H1 (cell line): ENCODE results near the gene SH3GL1. TPM values are rescaled to one million over a fixed set of nuclear protein-coding genes. Genes with fewer than 3 reads are reported as not detected.

Experiments used
- CTCF ChIA-PET: fragments of 300-600 bp; sonication (Branson Sonifier 250); formaldehyde crosslinking; loops from one replicate; lab custom pipeline; 2021; ENCODE audit not compliant: partially characterized antibody; lab: Charles Lee
- POLR2A ChIA-PET: fragments of 300-600 bp; sonication (Branson Sonifier 250); formaldehyde crosslinking; loops from one replicate; lab custom pipeline; 2021; ENCODE audit warnings: inconsistent platforms; ENCODE audit not compliant: partially characterized antibody; lab: Charles Lee
- DNase-seq, 2 experiments: peaks; one replicate each; pipeline versions ENCODE4 v3.0.0 to v3.0.0-alpha.2; 2010 to 2022; ENCODE audit warnings: low spot score in 2 of 2, low read depth in 1 of 2, mixed read lengths in 1 of 2
- FAIRE-seq: peaks from 2 replicates; lab custom pipeline; 2011; peaks lifted over from hg19 to GRCh38; lab: Jason Lieb, UNC
- H2AFZ ChIP-seq: 2 replicates; pipeline ENCODE4 v1.8.1; 2012; ENCODE audit warnings: low read length, inconsistent platforms
- H2AK5ac ChIP-seq: 2 replicates; pipeline ENCODE4 v1.6.1; 2013; ENCODE audit warnings: low read depth, low read length
- H2BK120ac ChIP-seq: replicated peaks from 2 replicates; pipeline ENCODE3; 2013; ENCODE audit warnings: low read depth, low read length, inconsistent platforms
- H2BK12ac ChIP-seq: 2 replicates; pipeline ENCODE4 v1.6.1; 2013; ENCODE audit warnings: low read depth, low read length
- H2BK15ac ChIP-seq: 2 replicates; pipeline ENCODE4 v1.6.1; 2013; ENCODE audit warnings: low read length
- H2BK20ac ChIP-seq: 2 replicates; pipeline ENCODE4 v1.6.1; 2013; ENCODE audit warnings: low read length
- H2BK5ac ChIP-seq: 2 replicates; pipeline ENCODE4 v1.6.1; 2013; ENCODE audit warnings: low read depth, low read length
- H3K14ac ChIP-seq: 2 replicates; pipeline ENCODE4 v1.6.1; 2013; ENCODE audit warnings: inconsistent platforms; ENCODE audit not compliant: insufficient read length
- H3K18ac ChIP-seq: 2 replicates; pipeline ENCODE4 v1.6.1; 2013; ENCODE audit warnings: low read length; ENCODE audit errors: extremely low read depth
- H3K23ac ChIP-seq: 2 replicates; pipeline ENCODE4 v1.6.1; 2013; ENCODE audit warnings: inconsistent platforms; ENCODE audit not compliant: insufficient read length
- H3K23me2 ChIP-seq: 2 replicates; pipeline ENCODE4 v1.6.1; 2013; ENCODE audit warnings: low read depth, low read length
- H3K27ac ChIP-seq: 2 replicates; pipeline ENCODE4 v1.6.1; 2011; ENCODE audit warnings: low read depth, low read length, inconsistent platforms
- H3K27me3 ChIP-seq, 4 experiments: replicated peaks in 1 of 4; 1 replicate in 1 of 4; 2 replicates in 3 of 4; pipeline versions ENCODE4 v1.6.1 to v1.8.1; 2011 to 2013; ENCODE audit warnings: low read length in 3 of 4, mild to moderate bottlenecking in 3 of 4, inconsistent platforms in 2 of 4, mixed read lengths in 2 of 4, moderate library complexity in 1 of 4; ENCODE audit not compliant: control insufficient read depth in 3 of 4, insufficient read depth in 3 of 4; ENCODE audit errors: extremely low read depth in 1 of 4
- H3K36me3 ChIP-seq, 4 experiments: 2 replicates each; pipeline versions ENCODE4 v1.6.1 to v1.8.1; 2011 to 2013; ENCODE audit warnings: mild to moderate bottlenecking in 4 of 4, low read length in 3 of 4, moderate library complexity in 2 of 4, control low read depth in 1 of 4, inconsistent platforms in 1 of 4; ENCODE audit not compliant: insufficient read depth in 4 of 4, control insufficient read depth in 2 of 4
- H3K4ac ChIP-seq: replicated peaks from 2 replicates; pipeline ENCODE3; 2013; ENCODE audit warnings: low read length, low read depth, mixed read lengths, inconsistent platforms; ENCODE audit not compliant: insufficient read length
- H3K4me1 ChIP-seq, 4 experiments: replicated peaks in 1 of 4; 1 replicate in 1 of 4; 2 replicates in 3 of 4; pipeline versions ENCODE4 v1.6.1 to v1.8.1; 2011 to 2013; ENCODE audit warnings: low read length in 3 of 4, inconsistent platforms in 2 of 4, mixed read lengths in 1 of 4; ENCODE audit not compliant: insufficient read depth in 4 of 4, control insufficient read depth in 3 of 4
- H3K4me2 ChIP-seq, 2 experiments: 2 replicates each; pipeline versions ENCODE4 v1.6.1 to v1.8.1; 2011 to 2013; ENCODE audit warnings: low read depth in 2 of 2, low read length in 2 of 2, control low read depth in 1 of 2, inconsistent platforms in 1 of 2, mild to moderate bottlenecking in 1 of 2; ENCODE audit not compliant: insufficient read depth in 1 of 2
- H3K4me3 ChIP-seq, 4 experiments: fragments of 200-600, 300-600 bp in 1 of 4; sonication (generic), shearing (Covaris generic), sonication (Bioruptor Twin) in 1 of 4; 2 replicates each; pipeline versions ENCODE4 v1.5.1 to v1.8.1; 2011 to 2016; ENCODE audit warnings: low read length in 4 of 4, low read depth in 3 of 4, control low read depth in 2 of 4, inconsistent platforms in 2 of 4, mild to moderate bottlenecking in 2 of 4, mixed read lengths in 1 of 4, moderate library complexity in 1 of 4; ENCODE audit not compliant: insufficient read depth in 2 of 4; ENCODE audit errors: extremely low read depth in 1 of 4
- H3K56ac ChIP-seq: replicated peaks from 2 replicates; pipeline ENCODE3; 2013; ENCODE audit warnings: low read depth, mild to moderate bottlenecking, mixed read lengths, low read length, inconsistent platforms; ENCODE audit not compliant: insufficient read length
- H3K79me1 ChIP-seq: 2 replicates; pipeline ENCODE4 v1.6.1; 2013; ENCODE audit warnings: low read depth, low read length, control low read depth
- H3K79me2 ChIP-seq, 2 experiments: 2 replicates each; pipeline versions ENCODE4 v1.6.1 to v1.8.1; 2012 to 2013; ENCODE audit warnings: low read length in 2 of 2, mild to moderate bottlenecking in 2 of 2, inconsistent platforms in 1 of 2; ENCODE audit not compliant: insufficient read depth in 2 of 2, control insufficient read depth in 1 of 2
- H3K9ac ChIP-seq, 4 experiments: replicated peaks in 1 of 4; 1 replicate in 1 of 4; 2 replicates in 3 of 4; pipeline versions ENCODE4 v1.6.1 to v1.8.1; 2011 to 2013; ENCODE audit warnings: low read depth in 3 of 4, low read length in 3 of 4, control low read depth in 2 of 4, mild to moderate bottlenecking in 2 of 4, moderate library complexity in 2 of 4, inconsistent platforms in 1 of 4; ENCODE audit errors: extremely low read depth in 1 of 4
- H3K9me3 ChIP-seq, 2 experiments: 2 replicates each; pipeline versions ENCODE4 v1.6.1 to v1.8.1; 2012 to 2013; ENCODE audit warnings: mild to moderate bottlenecking in 2 of 2, moderate library complexity in 2 of 2, control low read depth in 1 of 2, inconsistent platforms in 1 of 2, low read depth in 1 of 2, low read length in 1 of 2, mixed read lengths in 1 of 2; ENCODE audit not compliant: insufficient read depth in 2 of 2
- H4K20me1 ChIP-seq, 2 experiments: replicated peaks in 1 of 2; 2 replicates each; pipeline versions ENCODE3 to v1.8.1; 2011 to 2013; ENCODE audit warnings: inconsistent platforms in 2 of 2, low read length in 2 of 2, mild to moderate bottlenecking in 1 of 2; ENCODE audit not compliant: insufficient read depth in 2 of 2, control insufficient read depth in 1 of 2
- H4K5ac ChIP-seq: 2 replicates; pipeline ENCODE4 v1.6.1; 2013; ENCODE audit warnings: low read length, low read depth, mixed read lengths, inconsistent platforms; ENCODE audit not compliant: insufficient read length
- H4K8ac ChIP-seq: 2 replicates; pipeline ENCODE4 v1.8.0; 2013; ENCODE audit warnings: mild to moderate bottlenecking, moderate library complexity, low read length, inconsistent platforms; ENCODE audit not compliant: insufficient read depth; ENCODE audit errors: extremely low read depth
- H4K91ac ChIP-seq: replicated peaks from 2 replicates; pipeline ENCODE3; 2013; ENCODE audit warnings: low read length, mixed read lengths, inconsistent platforms; ENCODE audit not compliant: insufficient read length
- BCL11A ChIP-seq, 2 experiments: IDR thresholded peaks; one replicate each; pipeline ENCODE4 v1.6.1; 2011; ENCODE audit warnings: low read depth in 2 of 2, low read length in 2 of 2, mild to moderate bottlenecking in 2 of 2
- E2F6 ChIP-seq: IDR thresholded peaks from 2 replicates; pipeline ENCODE4 v1.6.1; 2012; ENCODE audit warnings: inconsistent platforms
- FOSL1 ChIP-seq: IDR thresholded peaks from 2 replicates; pipeline ENCODE4 v1.6.1; 2011; ENCODE audit warnings: mild to moderate bottlenecking, low read depth, low read length, moderate library complexity; ENCODE audit not compliant: insufficient read depth
- KDM1A ChIP-seq: fragments of 200-600, 300-600 bp; sonication (generic); IDR thresholded peaks from 2 replicates; pipeline ENCODE4 v1.7.1; 2016; ENCODE audit warnings: mild to moderate bottlenecking, low read length, borderline replicate concordance
- NANOG ChIP-seq: IDR thresholded peaks from 2 replicates; pipeline ENCODE4 v1.6.1; 2011; ENCODE audit warnings: low read length, low read depth, mild to moderate bottlenecking, inconsistent platforms; ENCODE audit not compliant: insufficient read depth, poor library complexity, severe bottlenecking
- POLR2AphosphoS5 ChIP-seq: IDR thresholded peaks from 2 replicates; pipeline ENCODE4 v1.6.1; 2011; ENCODE audit warnings: low read depth, low read length
- SP2 ChIP-seq: IDR thresholded peaks from 2 replicates; pipeline ENCODE4 v1.6.1; 2012; ENCODE audit warnings: mild to moderate bottlenecking, low read length, inconsistent platforms
- SP4 ChIP-seq: IDR thresholded peaks from 2 replicates; pipeline ENCODE4 v1.6.1; 2012; ENCODE audit warnings: low read length, inconsistent platforms
- SUZ12 ChIP-seq: fragments of 200-600 bp; sonication (generic); IDR thresholded peaks from 2 replicates; pipeline ENCODE4 v1.6.1; 2012; ENCODE audit warnings: mild to moderate bottlenecking, inconsistent platforms, low read length, moderate library complexity, mixed read lengths
- TBP ChIP-seq: IDR thresholded peaks from 2 replicates; pipeline ENCODE4 v1.6.1; 2011; ENCODE audit warnings: low read depth, low read length, improper control_type of control experiment
- WGBS, 2 experiments: shearing (Covaris generic) in 1 of 2; methylation state at CpG; one replicate each; pipeline versions ENCODE4 v1.1.6 to v1.1.7; 2013 to 2015; ENCODE audit warnings: low lambda C conversion rate in 2 of 2, mixed read lengths in 2 of 2, inconsistent platforms in 1 of 2, low coverage in 1 of 2, missing lambda C conversion rate in 1 of 2; ENCODE audit not compliant: insufficient replicate concordance in 2 of 2, insufficient coverage in 1 of 2, insufficient read length in 1 of 2; ENCODE audit errors: extremely low coverage in 1 of 2, missing lambda C conversion rate in 1 of 2; 5-methylcytosine and 5-hydroxymethylcytosine counted together
- polyA plus RNA-seq, 7 experiments: library from polyadenylated mRNA; depleted of rRNA in 3 of 7; stranded (reverse) in 5 of 7; unstranded in 2 of 7; fragments of >200 nt in 5 of 7; fragments of 200-250 nt in 2 of 7; gene quantifications; 1 replicate in 5 of 7; 2 replicates in 1 of 7; 4 replicates in 1 of 7; pipeline versions ENCODE4 v1.2.1 to v1.2.3, GENCODE V29; 2011 to 2013; ENCODE audit warnings: missing spikeins in 2 of 7, mixed read lengths in 2 of 7
- total RNA-seq: library from RNA; stranded (reverse); fragmentation: NEBNext Ultra II Directional; extraction: Animal tissue kit (Norgen Biotek cat#: 25700); gene quantifications from 2 replicates; pipeline ENCODE4 v1.2.1, GENCODE V29; 2021

Gene SH3GL1
- total and polyA plus RNA-seq, 2 of the 8 experiments (the other 6 are each of a cell fraction or from before 2014, with no cell fraction given): 81.5 to 102 TPM

- FAIRE-seq (no peak), DNase-seq (no peak)
- H3K23me2 ChIP-seq: no peaks in the 10 kb centered on the region
- WGBS, 2 experiments: 90% methylated on average over 9 of the region's 9 CpGs; no CpG with 5 or more reads in 1 of the 2 experiments
- H2BK120ac ChIP-seq: no peak overlapping the region
- no peak overlapping the region for H3K4me2 ChIP-seq
- H2BK20ac ChIP-seq: no peak overlapping the region
- H3K18ac ChIP-seq: no peak overlapping the region
- H3K14ac ChIP-seq: no peak overlapping the region
- CTCF ChIA-PET: interaction anchor here (1.0 to 20.4 kb wide), 2 partner anchors 15 to 79 kb away, joined by 3 to 311 read pairs; partner anchors contain the start of gene SHD
- no peaks in the 10 kb centered on the region for H3K79me1 ChIP-seq
- no peak overlapping the region for H2AFZ ChIP-seq
- H3K27me3 ChIP-seq: no peaks in the 10 kb centered on the region
- H2BK12ac ChIP-seq: no peak overlapping the region
- peaks cover 0 to 23% (median 9%) of the 10 kb centered on the region in 4 experiments; a peak in 6 of 8 replicates for H3K36me3 ChIP-seq
- H3K9ac ChIP-seq: no peak overlapping the region
- no peaks in the 10 kb centered on the region for H3K9me3 ChIP-seq
- H4K8ac ChIP-seq: no peak overlapping the region
- peaks cover 0 to 2% (median 0%) of the 10 kb centered on the region in 4 experiments; a peak in 1 of 7 replicates for H3K4me1 ChIP-seq
- no peak overlapping the region for H3K27ac ChIP-seq
- no peak overlapping the region for H3K4me3 ChIP-seq
- no peak overlapping the region for H4K91ac ChIP-seq
- POLR2A ChIA-PET: no interaction called here
- no peak overlapping the region for H3K56ac ChIP-seq
- no peak overlapping the region for H2BK5ac ChIP-seq
- H2AK5ac ChIP-seq: no peak overlapping the region
- H2BK15ac ChIP-seq: no peak overlapping the region
- H3K23ac ChIP-seq: no peak overlapping the region
- no peak overlapping the region for H4K5ac ChIP-seq
- TF ChIP-seq TBP (no peak), SP2 (no peak), KDM1A (no peak), FOSL1 (no peak), SP4 (no peak), POLR2AphosphoS5 (no peak), E2F6 (no peak), SUZ12 (no peak), NANOG (no peak), BCL11A (IDR thresholded peaks at IDR 0.05; ENCODE audit: low read depth in 2 of 2, low read length in 2 of 2) (no peak)
- H3K79me2 ChIP-seq: no peaks in the 10 kb centered on the region
- H3K4ac ChIP-seq: no peak overlapping the region
- peaks cover 0 to 11% of the 10 kb centered on the region in 2 experiments for H4K20me1 ChIP-seq
Observed at GRCh38 chr19:4350726-4351125, 49.6 kb downstream of the SH3GL1 start.
